ENCODE measurements around the gene XKR7. TPM values are rescaled to one million over a fixed set of nuclear protein-coding genes. Genes with fewer than 3 reads are reported as not detected.

Gene XKR7
- total RNA-seq, 2 experiments from 2014 or later, result not detected

- ATAC-seq, result no peak
- TF ChIP-seq CTCF (IDR thresholded peaks at IDR 0.05), result no peak
- H3K27me3 Mint-ChIP-seq, result peaks cover 44% of the 10 kb centered on the region
- CTCF ChIA-PET, result interaction anchor here (2.3 kb wide), 1 partner anchor 21 kb away, joined by 7 read pairs; no protein-coding TSS in a partner anchor
- H3K9me3 Mint-ChIP-seq, result no peaks in the 10 kb centered on the region
- H3K4me3 Mint-ChIP-seq, result no peak overlapping the region
- H3K4me1 Mint-ChIP-seq (ENCODE audit: low read depth), result peaks cover 15% of the 10 kb centered on the region
- H3K27ac Mint-ChIP-seq, result no peak overlapping the region
- intact Hi-C loops (cut with micrococcal nuclease), result no loop called here
- no peaks in the 10 kb centered on the region for H3K36me3 Mint-ChIP-seq (ENCODE audit: low read depth)
- POLR2A ChIA-PET, result no interaction called here
- DNase-seq, result no peak
These were observed 84.9 kb downstream of the XKR7 start for GRCh38 chr20:32052778-32053362.

Other genes with a start within 250 kb of the XKR7 start
- 100 to 1,000 TPM; 182 TPM for gene BCL2L1, start 245.3 kb upstream of the XKR7 start, total RNA-seq
- 100 to 1,000 TPM; 112 to 113 TPM for gene TPX2, start 228.9 kb upstream of the XKR7 start, total RNA-seq
- under 1 TPM; 0.13 to 0.27 TPM for gene MYLK2, start 148.8 kb upstream of the XKR7 start, total RNA-seq
- not detected for gene FOXS1, start 122.5 kb upstream of the XKR7 start, total RNA-seq
- not detected for gene DUSP15, start 97.6 kb upstream of the XKR7 start, total RNA-seq
- not detected for gene TTLL9, start 97.5 kb upstream of the XKR7 start, total RNA-seq
- 10 to 100 TPM; 17.7 to 18.3 TPM for gene PDRG1, start 16.1 kb upstream of the XKR7 start, total RNA-seq
- gene CCM2L, start 42.3 kb downstream of the XKR7 start, total RNA-seq, result not detected
- gene HCK, start 84.1 kb downstream of the XKR7 start, total RNA-seq, result not detected
- 10 to 100 TPM; 36.5 to 39.5 TPM for gene TM9SF4, start 141.6 kb downstream of the XKR7 start, total RNA-seq
- 10 to 100 TPM; 70.6 to 71.5 TPM for gene PLAGL2, start 239.6 kb downstream of the XKR7 start, total RNA-seq
- 10 to 100 TPM; 43.7 to 46.2 TPM for gene POFUT1, start 239.7 kb downstream of the XKR7 start, total RNA-seq